Activated B cell treated with CpG ODN at 0.5 μM for 24 hours (primary cell): ENCODE results near the gene COL23A1. TPM values are rescaled to one million over a fixed set of nuclear protein-coding genes. Genes with fewer than 3 reads are reported as not detected.

Source experiments
- ATAC-seq: fragments of 200-7000 bp; cut with Tn5 transposase; one replicate; pipeline ENCODE4 v1.10.0; 2021; ENCODE audit warnings: low read depth, mild to moderate bottlenecking, moderate library complexity
- CTCF ChIA-PET: fragments of 350-600 bp; sonication (Branson Sonifier 250); formaldehyde crosslinking; loops from one replicate; lab custom pipeline; 2021; ENCODE audit warnings: antibody characterized with exemption; lab: Charles Lee
- POLR2A ChIA-PET: fragments of 350-600 bp; sonication (Branson Sonifier 250); formaldehyde crosslinking; loops from one replicate; lab custom pipeline; 2021; ENCODE audit warnings: antibody characterized with exemption; lab: Charles Lee
- DNase-seq: peaks from one replicate; pipeline ENCODE4 v3.0.0; 2022
- H3K27ac Mint-ChIP-seq: one replicate; pipeline ENCODE4 v1.8.0; 2020; ENCODE audit warnings: mixed read lengths
- H3K27me3 Mint-ChIP-seq: one replicate; pipeline ENCODE4 v1.8.0; 2021; ENCODE audit warnings: mixed read lengths
- H3K36me3 Mint-ChIP-seq: one replicate; pipeline ENCODE4 v1.8.0; 2021; ENCODE audit warnings: low read depth, mixed read lengths
- H3K4me1 Mint-ChIP-seq: one replicate; pipeline ENCODE4 v1.8.0; 2021; ENCODE audit warnings: mixed read lengths
- H3K4me3 Mint-ChIP-seq: one replicate; pipeline ENCODE4 v1.8.0; 2020; ENCODE audit warnings: mild to moderate bottlenecking, mixed read lengths
- H3K9me3 Mint-ChIP-seq: one replicate; pipeline ENCODE4 v1.8.0; 2020; ENCODE audit warnings: mixed read lengths
- intact Hi-C: fragments of 100-400 bp; cut with micrococcal nuclease; formaldehyde crosslinking; loops from one replicate; pipeline ENCODE4 v1.15.1; 2024
- total RNA-seq: library from RNA; stranded (reverse); gene quantifications from 2 replicates; pipeline ENCODE4 v1.2.3, GENCODE V29; 2022
- TF ChIP-seq, protein P1 (sequence below): fragments of 200-600 bp; IDR thresholded peaks from one replicate; pipeline ENCODE4 v1.8.0; 2022; ENCODE audit warnings: antibody characterized with exemption, mild to moderate bottlenecking

Gene COL23A1
- total RNA-seq, 1 donor from 2014 or later = not detected

- Mint-ChIP-seq H3K9me3 (no peaks in the 10 kb centered on the region), H3K36me3 (no peaks in the 10 kb centered on the region), H3K4me1 (no peaks in the 10 kb centered on the region), H3K27me3 (peaks cover 4% of the 10 kb centered on the region), H3K27ac (no peak overlapping the region), H3K4me3 (no peak overlapping the region)
- no peak for DNase-seq
- no peak for ATAC-seq
- POLR2A ChIA-PET = no interaction called here
- intact Hi-C loops = no loop called here
- TF ChIP-seq, protein P1, sequence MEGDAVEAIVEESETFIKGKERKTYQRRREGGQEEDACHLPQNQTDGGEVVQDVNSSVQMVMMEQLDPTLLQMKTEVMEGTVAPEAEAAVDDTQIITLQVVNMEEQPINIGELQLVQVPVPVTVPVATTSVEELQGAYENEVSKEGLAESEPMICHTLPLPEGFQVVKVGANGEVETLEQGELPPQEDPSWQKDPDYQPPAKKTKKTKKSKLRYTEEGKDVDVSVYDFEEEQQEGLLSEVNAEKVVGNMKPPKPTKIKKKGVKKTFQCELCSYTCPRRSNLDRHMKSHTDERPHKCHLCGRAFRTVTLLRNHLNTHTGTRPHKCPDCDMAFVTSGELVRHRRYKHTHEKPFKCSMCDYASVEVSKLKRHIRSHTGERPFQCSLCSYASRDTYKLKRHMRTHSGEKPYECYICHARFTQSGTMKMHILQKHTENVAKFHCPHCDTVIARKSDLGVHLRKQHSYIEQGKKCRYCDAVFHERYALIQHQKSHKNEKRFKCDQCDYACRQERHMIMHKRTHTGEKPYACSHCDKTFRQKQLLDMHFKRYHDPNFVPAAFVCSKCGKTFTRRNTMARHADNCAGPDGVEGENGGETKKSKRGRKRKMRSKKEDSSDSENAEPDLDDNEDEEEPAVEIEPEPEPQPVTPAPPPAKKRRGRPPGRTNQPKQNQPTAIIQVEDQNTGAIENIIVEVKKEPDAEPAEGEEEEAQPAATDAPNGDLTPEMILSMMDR = no peak
- CTCF ChIA-PET = no interaction called here
Measured at GRCh38 chr5:178423901-178424809, 166.0 kb downstream of the COL23A1 start.

- H3K4me1 Mint-ChIP-seq = no peaks in the 10 kb centered on the region
- ChIA-PET CTCF (no interaction called here), POLR2A (interaction anchor here (0.7 kb wide), 1 partner anchor 372 kb away, joined by 3 read pairs; no protein-coding TSS in a partner anchor)
- intact Hi-C loops = no loop called here
- no peaks in the 10 kb centered on the region for H3K36me3 Mint-ChIP-seq
- DNase-seq (no peak), ATAC-seq (no peak)
- H3K27ac Mint-ChIP-seq = no peak overlapping the region
- H3K9me3 Mint-ChIP-seq = no peaks in the 10 kb centered on the region
- TF ChIP-seq, protein P1 = no peak
- H3K4me3 Mint-ChIP-seq = no peak overlapping the region
- peaks cover 7% of the 10 kb centered on the region for H3K27me3 Mint-ChIP-seq
Measured at GRCh38 chr5:178423431-178423830, 166.8 kb downstream of the COL23A1 start.

DNA sequence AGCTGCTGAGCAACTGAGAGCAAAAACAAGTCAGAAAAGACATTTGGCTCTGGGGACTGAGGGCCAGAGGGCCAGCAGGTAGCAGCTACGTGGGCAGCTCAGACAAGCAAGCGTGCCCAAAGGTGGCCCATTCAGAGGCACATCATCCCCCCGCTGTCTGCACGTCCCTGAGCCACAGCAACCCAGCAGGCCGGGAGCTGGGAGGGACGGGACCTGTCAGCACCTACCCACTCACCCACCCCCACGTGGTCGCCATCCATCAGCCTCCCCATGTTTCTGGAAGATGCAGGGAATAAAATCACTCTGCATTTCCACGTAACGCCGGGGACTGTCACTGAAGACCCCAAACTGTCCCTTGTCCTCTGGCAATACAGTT, 167.8 kb downstream of the COL23A1 start:
- TF ChIP-seq, protein P1 = no peak
- DNase-seq = no peak
- ChIA-PET POLR2A (no interaction called here), CTCF (no interaction called here)
- Mint-ChIP-seq H3K27me3 (peaks cover 7% of the 10 kb centered on the region), H3K36me3 (no peaks in the 10 kb centered on the region), H3K4me3 (no peak overlapping the region), H3K9me3 (no peaks in the 10 kb centered on the region), H3K27ac (no peak overlapping the region), H3K4me1 (no peaks in the 10 kb centered on the region)
- ATAC-seq = no peak
- intact Hi-C loops = no loop called here

GRCh38 chr5:178421699-178422399, 168.3 kb downstream of the COL23A1 start:
- DNase-seq (no peak), ATAC-seq (no peak)
- Mint-ChIP-seq H3K4me1 (no peaks in the 10 kb centered on the region), H3K27ac (no peak overlapping the region), H3K27me3 (peaks cover 7% of the 10 kb centered on the region), H3K36me3 (no peaks in the 10 kb centered on the region), H3K4me3 (no peak overlapping the region), H3K9me3 (no peaks in the 10 kb centered on the region)
- TF ChIP-seq, protein P1 = no peak
- intact Hi-C loops = no loop called here
- ChIA-PET POLR2A (no interaction called here), CTCF (no interaction called here)

DNA sequence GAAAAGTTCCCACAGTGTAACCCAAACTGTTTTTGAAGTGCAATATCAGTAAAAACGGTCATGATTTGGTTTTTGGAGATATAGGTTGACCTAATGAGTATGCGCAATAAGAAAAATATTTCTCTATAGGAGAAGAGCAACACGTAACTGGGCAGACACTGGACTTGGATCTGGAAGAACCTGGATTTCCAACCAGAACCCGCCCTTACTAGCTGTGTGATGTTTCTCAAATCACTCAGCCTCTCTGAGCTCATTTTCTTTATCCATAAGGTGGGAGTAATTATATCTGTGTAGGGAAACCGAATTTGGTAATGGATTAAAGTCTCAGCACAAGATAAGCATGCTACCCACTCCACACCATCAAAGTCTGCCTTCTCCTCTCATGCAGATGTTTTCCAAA, 169.1 kb downstream of the COL23A1 start:
- ChIA-PET POLR2A (no interaction called here), CTCF (no interaction called here)
- no peaks in the 10 kb centered on the region for H3K4me1 Mint-ChIP-seq
- ATAC-seq = no peak
- intact Hi-C loops = no loop called here
- H3K36me3 Mint-ChIP-seq = no peaks in the 10 kb centered on the region
- H3K4me3 Mint-ChIP-seq = no peak overlapping the region
- H3K9me3 Mint-ChIP-seq = no peaks in the 10 kb centered on the region
- no peak for DNase-seq
- H3K27me3 Mint-ChIP-seq = peaks cover 7% of the 10 kb centered on the region
- TF ChIP-seq, protein P1 = no peak
- H3K27ac Mint-ChIP-seq = no peak overlapping the region
